IMR-90 (cell line): ENCODE data around the gene AGMO.

Source experiments
- BHLHE40 ChIP-seq: fragments of 150-350 bp; IDR thresholded peaks from 2 replicates; pipeline ENCODE4 v1.6.1; 2016; ENCODE audit warnings: mild to moderate bottlenecking, low read depth, low read length
- CEBPB ChIP-seq: IDR thresholded peaks from 2 replicates; pipeline ENCODE4 v1.6.1; 2012; ENCODE audit warnings: low read depth, low read length, improper control_type of control experiment
- MAFK ChIP-seq: IDR thresholded peaks from 2 replicates; pipeline ENCODE4 v1.6.1; 2012; ENCODE audit warnings: low read depth, low read length, improper control_type of control experiment
- MXI1 ChIP-seq: IDR thresholded peaks from 2 replicates; pipeline ENCODE4 v1.6.1; 2012; ENCODE audit warnings: low read depth, mild to moderate bottlenecking, low read length, moderate library complexity, borderline replicate concordance
- POLR2A ChIP-seq: IDR thresholded peaks from 2 replicates; pipeline ENCODE4 v1.6.1; 2012; ENCODE audit warnings: mild to moderate bottlenecking, low read depth, low read length
- TF ChIP-seq, protein P1 (sequence below): conservative IDR thresholded peaks from 2 replicates; pipeline ENCODE4 v1.5.1; 2012; ENCODE audit warnings: mild to moderate bottlenecking, low read depth, low read length, improper control_type of control experiment

DNA sequence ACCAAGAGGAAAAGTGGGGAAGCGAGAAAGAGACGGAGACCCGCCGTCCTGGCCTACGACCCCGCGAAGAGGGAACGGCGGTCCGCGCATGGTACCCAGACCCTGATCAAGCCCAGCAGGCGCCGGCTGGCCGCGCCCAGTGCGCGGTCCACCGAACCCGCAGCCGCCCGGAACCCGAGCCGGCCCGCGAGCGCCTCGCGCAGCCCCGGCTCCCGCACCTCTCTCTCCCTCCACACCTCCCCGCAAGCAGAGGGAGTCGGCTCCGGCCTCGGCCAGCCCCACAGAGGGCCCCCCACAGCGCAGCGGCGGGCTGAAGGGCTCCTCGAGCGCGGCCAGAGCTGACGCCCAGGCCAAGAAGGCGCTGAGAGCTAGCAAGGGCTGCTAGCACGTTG lies 164.7 kb downstream of the AGMO start:
- TF ChIP-seq MAFK (no peak), BHLHE40 (no peak), MXI1 (no peak), CEBPB (no peak), POLR2A (no peak)
- TF ChIP-seq, protein P1, sequence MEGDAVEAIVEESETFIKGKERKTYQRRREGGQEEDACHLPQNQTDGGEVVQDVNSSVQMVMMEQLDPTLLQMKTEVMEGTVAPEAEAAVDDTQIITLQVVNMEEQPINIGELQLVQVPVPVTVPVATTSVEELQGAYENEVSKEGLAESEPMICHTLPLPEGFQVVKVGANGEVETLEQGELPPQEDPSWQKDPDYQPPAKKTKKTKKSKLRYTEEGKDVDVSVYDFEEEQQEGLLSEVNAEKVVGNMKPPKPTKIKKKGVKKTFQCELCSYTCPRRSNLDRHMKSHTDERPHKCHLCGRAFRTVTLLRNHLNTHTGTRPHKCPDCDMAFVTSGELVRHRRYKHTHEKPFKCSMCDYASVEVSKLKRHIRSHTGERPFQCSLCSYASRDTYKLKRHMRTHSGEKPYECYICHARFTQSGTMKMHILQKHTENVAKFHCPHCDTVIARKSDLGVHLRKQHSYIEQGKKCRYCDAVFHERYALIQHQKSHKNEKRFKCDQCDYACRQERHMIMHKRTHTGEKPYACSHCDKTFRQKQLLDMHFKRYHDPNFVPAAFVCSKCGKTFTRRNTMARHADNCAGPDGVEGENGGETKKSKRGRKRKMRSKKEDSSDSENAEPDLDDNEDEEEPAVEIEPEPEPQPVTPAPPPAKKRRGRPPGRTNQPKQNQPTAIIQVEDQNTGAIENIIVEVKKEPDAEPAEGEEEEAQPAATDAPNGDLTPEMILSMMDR, result no peak
